HEK293 (cell line): ENCODE measurements around the gene SRR.

Source experiments
- CTCF ChIA-PET: fragments of 350-600 bp; formaldehyde crosslinking; extraction: SDS; loops from one replicate; lab custom pipeline; 2021; ENCODE audit warnings: antibody characterized with exemption; lab: Yijun Ruan, JAX
- POLR2A ChIA-PET: fragments of 300-600 bp; formaldehyde crosslinking; extraction: SDS; loops from one replicate; lab custom pipeline; 2020; ENCODE audit warnings: antibody characterized with exemption, inconsistent platforms; lab: Yijun Ruan, JAX
- H3K27ac ChIP-seq: fragments of 200-500 bp; sonication (Bioruptor generic); 2 replicates; pipeline ENCODE4 v1.5.1; 2014; ENCODE audit warnings: low read depth, low read length, control low read depth, inconsistent platforms; ENCODE audit errors: extremely low read depth
- H3K36me3 ChIP-seq, 2 experiments: fragments of 200-500 bp in 1 of 2; sonication (Bioruptor generic) in 1 of 2; 1 replicate in 1 of 2; 2 replicates in 1 of 2; pipeline ENCODE4 v1.5.1; 2014 to 2017; ENCODE audit warnings: inconsistent platforms in 2 of 2, low read length in 2 of 2; ENCODE audit not compliant: control insufficient read depth in 2 of 2, insufficient read depth in 1 of 2
- H3K4me1 ChIP-seq: fragments of 200-500 bp; sonication (Bioruptor generic); 2 replicates; pipeline ENCODE4 v1.5.1; 2014; ENCODE audit warnings: mild to moderate bottlenecking, low read length, inconsistent platforms; ENCODE audit not compliant: control insufficient read depth, insufficient read depth
- H3K4me3 ChIP-seq: 2 replicates; pipeline ENCODE4 v1.5.1; 2011; ENCODE audit warnings: low read depth, mild to moderate bottlenecking, control low read depth, low read length, moderate library complexity
- H3K9me3 ChIP-seq: fragments of 200-500 bp; sonication (Bioruptor generic); 2 replicates; pipeline ENCODE4 v1.5.1; 2014; ENCODE audit warnings: low read depth, low read length, inconsistent platforms; ENCODE audit not compliant: control insufficient read depth, insufficient read depth
- AEBP2 ChIP-seq: fragments of 450-650 bp; formaldehyde crosslinking; IDR thresholded peaks from 2 replicates; pipeline ENCODE4 v1.5.1; 2016; ENCODE audit warnings: missing biosample characterization, missing genetic modification characterization, borderline replicate concordance
- ATF2 ChIP-seq: fragments of 450-650 bp; formaldehyde crosslinking; IDR thresholded peaks from 2 replicates; pipeline ENCODE4 v1.5.1; 2016; ENCODE audit warnings: missing biosample characterization, missing genetic modification characterization, low read depth
- BCL11B ChIP-seq: fragments of 450-650 bp; formaldehyde crosslinking; IDR thresholded peaks from 2 replicates; pipeline ENCODE4 v1.5.1; 2016; ENCODE audit warnings: low read depth, missing biosample characterization, missing genetic modification characterization
- GLIS1 ChIP-seq: fragments of 450-650 bp; formaldehyde crosslinking; IDR thresholded peaks from 2 replicates; pipeline ENCODE4 v1.5.1; 2016; ENCODE audit warnings: missing biosample characterization, missing genetic modification characterization
- PRDM4 ChIP-seq: fragments of 450-650 bp; formaldehyde crosslinking; IDR thresholded peaks from 2 replicates; pipeline ENCODE4 v1.5.1; 2017; ENCODE audit warnings: missing biosample characterization, missing genetic modification characterization
- SP3 ChIP-seq: fragments of 450-650 bp; formaldehyde crosslinking; IDR thresholded peaks from 2 replicates; pipeline ENCODE4 v1.5.1; 2016; ENCODE audit warnings: missing biosample characterization, missing genetic modification characterization
- YY1 ChIP-seq: fragments of 450-650 bp; formaldehyde crosslinking; IDR thresholded peaks from 2 replicates; pipeline ENCODE4 v1.5.1; 2018; ENCODE audit warnings: missing biosample characterization, missing genetic modification characterization
- ZBTB20 ChIP-seq: fragments of 450-650 bp; formaldehyde crosslinking; IDR thresholded peaks from 2 replicates; pipeline ENCODE4 v1.5.1; 2016; ENCODE audit warnings: missing biosample characterization, missing genetic modification characterization
- ZFP41 ChIP-seq: fragments of 450-650 bp; formaldehyde crosslinking; IDR thresholded peaks from 2 replicates; pipeline ENCODE4 v1.5.1; 2016; ENCODE audit warnings: missing biosample characterization, missing genetic modification characterization, borderline replicate concordance
- ZNF114 ChIP-seq: fragments of 450-650 bp; formaldehyde crosslinking; IDR thresholded peaks from 2 replicates; pipeline ENCODE4 v1.5.0; 2017; ENCODE audit warnings: missing biosample characterization, missing genetic modification characterization
- ZNF138 ChIP-seq: fragments of 450-650 bp; formaldehyde crosslinking; IDR thresholded peaks from 2 replicates; pipeline ENCODE4 v1.5.1; 2016; ENCODE audit warnings: missing biosample characterization, missing genetic modification characterization, borderline replicate concordance
- ZNF169 ChIP-seq: fragments of 450-650 bp; formaldehyde crosslinking; IDR thresholded peaks from 2 replicates; pipeline ENCODE4 v1.5.1; 2016; ENCODE audit warnings: missing biosample characterization, missing genetic modification characterization
- ZNF211 ChIP-seq: fragments of 450-650 bp; formaldehyde crosslinking; IDR thresholded peaks from 2 replicates; pipeline ENCODE4 v1.5.1; 2016; ENCODE audit warnings: low read depth, missing biosample characterization, missing genetic modification characterization
- ZNF223 ChIP-seq: fragments of 450-650 bp; formaldehyde crosslinking; IDR thresholded peaks from 2 replicates; pipeline ENCODE4 v1.5.1; 2016; ENCODE audit warnings: missing biosample characterization, missing genetic modification characterization
- ZNF274 ChIP-seq, 2 experiments: fragments of 200-500 bp in 1 of 2; fragments of 450-650 bp in 1 of 2; sonication (Bioruptor generic) in 1 of 2; formaldehyde crosslinking in 1 of 2; IDR thresholded peaks; 2 replicates each; pipeline versions ENCODE4 v1.5.1 to v1.6.1; 2014 to 2016; ENCODE audit warnings: borderline replicate concordance in 1 of 2, inconsistent platforms in 1 of 2, low read length in 1 of 2, missing biosample characterization in 1 of 2, missing genetic modification characterization in 1 of 2
- ZNF335 ChIP-seq: fragments of 450-650 bp; formaldehyde crosslinking; conservative IDR thresholded peaks from 2 replicates; pipeline ENCODE4 v1.5.1; 2016; ENCODE audit warnings: missing biosample characterization, missing genetic modification characterization
- ZNF354C ChIP-seq: fragments of 450-650 bp; formaldehyde crosslinking; IDR thresholded peaks from 2 replicates; pipeline ENCODE4 v1.5.1; 2016; ENCODE audit warnings: missing biosample characterization, missing genetic modification characterization, low read depth, borderline replicate concordance
- ZNF391 ChIP-seq: fragments of 450-650 bp; formaldehyde crosslinking; IDR thresholded peaks from 2 replicates; pipeline ENCODE4 v1.5.1; 2016; ENCODE audit warnings: low read depth, missing biosample characterization, missing genetic modification characterization, borderline replicate concordance
- ZNF398 ChIP-seq: fragments of 450-650 bp; formaldehyde crosslinking; IDR thresholded peaks from 2 replicates; pipeline ENCODE4 v1.5.1; 2017; ENCODE audit warnings: missing biosample characterization, missing genetic modification characterization
- ZNF48 ChIP-seq: fragments of 450-650 bp; formaldehyde crosslinking; IDR thresholded peaks from 2 replicates; pipeline ENCODE4 v1.5.1; 2016; ENCODE audit warnings: missing biosample characterization, missing genetic modification characterization
- ZNF501 ChIP-seq: fragments of 450-650 bp; formaldehyde crosslinking; IDR thresholded peaks from 2 replicates; pipeline ENCODE4 v1.5.1; 2016; ENCODE audit warnings: missing biosample characterization, missing genetic modification characterization
- ZNF521 ChIP-seq: fragments of 450-650 bp; formaldehyde crosslinking; IDR thresholded peaks from 2 replicates; pipeline ENCODE4 v1.5.1; 2017; ENCODE audit warnings: missing biosample characterization, mild to moderate bottlenecking, missing genetic modification characterization
- ZNF548 ChIP-seq: fragments of 450-650 bp; formaldehyde crosslinking; IDR thresholded peaks from 2 replicates; pipeline ENCODE4 v1.5.1; 2016; ENCODE audit warnings: missing biosample characterization, missing genetic modification characterization
- ZNF626 ChIP-seq: fragments of 450-650 bp; sonication (Bioruptor Pico); formaldehyde crosslinking; IDR thresholded peaks from 2 replicates; pipeline ENCODE4 v1.5.1; 2018; ENCODE audit warnings: missing biosample characterization, missing genetic modification characterization, inconsistent platforms
- ZNF629 ChIP-seq: fragments of 450-650 bp; formaldehyde crosslinking; IDR thresholded peaks from 2 replicates; pipeline ENCODE4 v1.5.1; 2017; ENCODE audit warnings: missing biosample characterization, missing genetic modification characterization
- ZNF654 ChIP-seq: fragments of 450-650 bp; formaldehyde crosslinking; IDR thresholded peaks from 2 replicates; pipeline ENCODE4 v1.5.1; 2016; ENCODE audit warnings: low read depth, missing biosample characterization, missing genetic modification characterization
- ZNF677 ChIP-seq: fragments of 450-650 bp; IDR thresholded peaks from 2 replicates; pipeline ENCODE4 v1.5.0; 2018; ENCODE audit warnings: missing biosample characterization, mild to moderate bottlenecking, missing genetic modification characterization, moderate library complexity
- ZNF701 ChIP-seq: fragments of 450-650 bp; formaldehyde crosslinking; IDR thresholded peaks from 2 replicates; pipeline ENCODE4 v1.5.1; 2016; ENCODE audit warnings: missing biosample characterization, missing genetic modification characterization
- ZNF837 ChIP-seq: fragments of 450-650 bp; formaldehyde crosslinking; IDR thresholded peaks from 2 replicates; pipeline ENCODE4 v1.5.1; 2016; ENCODE audit warnings: missing biosample characterization, missing genetic modification characterization
- ZSCAN30 ChIP-seq: fragments of 450-650 bp; IDR thresholded peaks from 2 replicates; pipeline ENCODE4 v1.5.1; 2018; ENCODE audit warnings: missing biosample characterization, mild to moderate bottlenecking, missing genetic modification characterization, moderate library complexity

Gene SRR

GRCh38 chr17:2362416-2362815 lies 58.7 kb downstream of the SRR start:
- CTCF ChIA-PET: interaction anchor here (2.2 kb wide), 1 partner anchor 9 kb away, joined by 12 read pairs; no protein-coding TSS in a partner anchor

GRCh38 chr17:2362881-2363280 lies 59.1 kb downstream of the SRR start:
- ChIA-PET CTCF (interaction anchor here (1.5 to 2.2 kb wide), 2 partner anchors 10 to 20 kb away, joined by 4 to 12 read pairs; no protein-coding TSS in a partner anchor), POLR2A (no interaction called here)
- Histone ChIP-seq H3K9me3 (no peaks in the 10 kb centered on the region), H3K36me3 (peaks cover 0 to 48% of the 10 kb centered on the region in 2 experiments; a peak in 1 of 3 replicates), H3K4me3 (no peak overlapping the region), H3K4me1 (peaks cover 9% of the 10 kb centered on the region), H3K27ac (no peak overlapping the region)
- TF ChIP-seq ZNF114 (tag by site-specific recombination) (no peak), ZSCAN30 (tag by site-specific recombination) (no peak), ZNF169 (tag by site-specific recombination) (no peak), ZNF654 (tag by site-specific recombination) (no peak), ZNF521 (tag by site-specific recombination) (no peak), AEBP2 (no peak), ZNF274 (IDR thresholded peaks at IDR 0.05; ENCODE audit: low read length) (no peak), ZNF274 (tag by site-specific recombination; IDR thresholded peaks at IDR 0.05; ENCODE audit: borderline replicate concordance) (no peak), ZNF48 (no peak), ZNF677 (tag by site-specific recombination) (no peak), ATF2 (tag by site-specific recombination) (no peak), YY1 (tag by site-specific recombination) (no peak), ZNF398 (tag by site-specific recombination) (no peak), ZNF223 (tag by site-specific recombination) (no peak), ZNF626 (tag by site-specific recombination) (no peak), SP3 (tag by site-specific recombination) (no peak)

More at GRCh38 chr17:2362416-2362815, 58.7 kb downstream of the SRR start:
- TF ChIP-seq ZNF211 (tag by site-specific recombination) (no peak), ZNF335 (tag by site-specific recombination) (no peak), PRDM4 (tag by site-specific recombination) (no peak), ZNF548 (tag by site-specific recombination) (no peak), ZNF626 (tag by site-specific recombination) (no peak), BCL11B (no peak), ZNF391 (tag by site-specific recombination) (no peak), ZNF138 (no peak), ZFP41 (no peak), ZNF501 (tag by site-specific recombination) (no peak), GLIS1 (tag by site-specific recombination) (no peak), ZBTB20 (tag by site-specific recombination) (no peak), ZNF354C (tag by site-specific recombination) (no peak), ZNF837 (no peak), ZNF701 (no peak), ZNF629 (tag by site-specific recombination) (no peak)
- Histone ChIP-seq H3K36me3 (peaks cover 0 to 48% of the 10 kb centered on the region in 2 experiments; a peak in 1 of 3 replicates), H3K4me3 (no peak overlapping the region), H3K4me1 (peaks cover 9% of the 10 kb centered on the region), H3K9me3 (no peaks in the 10 kb centered on the region), H3K27ac (no peak overlapping the region)
- POLR2A ChIA-PET: no interaction called here
